WERI-Rb-1 (cell line): ENCODE results near the gene NMRK1.

Experiments used
- DNase-seq: peaks from one replicate; pipeline ENCODE4 v3.0.0-alpha.2; 2020
- H3K27ac ChIP-seq: fragments of 250-450 bp; sonication (Bioruptor Pico); 2 replicates; pipeline ENCODE4 v1.5.1; 2020; ENCODE audit warnings: mild to moderate bottlenecking, moderate library complexity
- H3K27me3 ChIP-seq: fragments of 250-450 bp; sonication (Bioruptor Pico); 2 replicates; pipeline ENCODE4 v1.5.1; 2021; ENCODE audit warnings: mild to moderate bottlenecking, low read depth, moderate library complexity; ENCODE audit not compliant: insufficient read depth, severe bottlenecking
- H3K36me3 ChIP-seq: fragments of 250-450 bp; sonication (Bioruptor Pico); 2 replicates; pipeline ENCODE4 v1.5.1; 2020; ENCODE audit warnings: mild to moderate bottlenecking, moderate library complexity
- H3K4me3 ChIP-seq: 2 replicates; pipeline ENCODE4 v1.5.1; 2011; ENCODE audit warnings: low read depth, mild to moderate bottlenecking, control low read depth, low read length
- H3K9me3 ChIP-seq: fragments of 250-450 bp; sonication (Bioruptor Pico); 2 replicates; pipeline ENCODE4 v1.5.1; 2021; ENCODE audit warnings: mild to moderate bottlenecking, moderate library complexity; ENCODE audit not compliant: severe bottlenecking
- TF ChIP-seq, protein P1 (sequence below): IDR thresholded peaks from 2 replicates; pipeline ENCODE4 v1.5.1; 2011; ENCODE audit warnings: low read depth, mild to moderate bottlenecking, control low read depth, inconsistent platforms, low read length

Gene NMRK1

DNA sequence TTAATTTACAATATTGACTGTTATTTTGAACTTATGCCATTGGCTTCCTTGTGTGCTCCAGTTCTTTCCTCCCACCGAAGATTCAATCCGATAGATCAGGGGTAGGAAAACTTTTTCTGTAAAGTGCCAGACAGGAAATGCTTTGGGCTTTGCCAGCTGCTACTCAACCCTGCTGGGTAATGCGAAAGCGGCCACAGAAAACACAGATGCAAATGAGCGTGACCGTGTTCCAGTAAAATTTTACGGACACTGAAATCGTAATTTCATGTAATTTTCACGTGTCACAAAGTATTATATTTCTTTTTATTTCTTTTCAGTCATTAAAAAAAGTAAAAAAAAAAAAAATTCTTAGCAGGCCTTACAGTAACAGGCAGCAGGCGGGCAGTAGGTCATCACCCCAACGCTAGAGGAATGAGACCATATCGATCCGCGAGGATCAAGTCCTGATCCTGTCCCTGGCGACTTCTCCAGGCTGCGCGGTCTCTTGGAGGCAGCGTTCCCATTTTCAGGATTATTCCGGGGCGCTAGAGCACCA lies 599 bp downstream of the NMRK1 start:
- peak overlapping the region; percentile 71 for H3K27ac ChIP-seq
- DNase-seq: peak; percentile 68
- TF ChIP-seq, protein P1, sequence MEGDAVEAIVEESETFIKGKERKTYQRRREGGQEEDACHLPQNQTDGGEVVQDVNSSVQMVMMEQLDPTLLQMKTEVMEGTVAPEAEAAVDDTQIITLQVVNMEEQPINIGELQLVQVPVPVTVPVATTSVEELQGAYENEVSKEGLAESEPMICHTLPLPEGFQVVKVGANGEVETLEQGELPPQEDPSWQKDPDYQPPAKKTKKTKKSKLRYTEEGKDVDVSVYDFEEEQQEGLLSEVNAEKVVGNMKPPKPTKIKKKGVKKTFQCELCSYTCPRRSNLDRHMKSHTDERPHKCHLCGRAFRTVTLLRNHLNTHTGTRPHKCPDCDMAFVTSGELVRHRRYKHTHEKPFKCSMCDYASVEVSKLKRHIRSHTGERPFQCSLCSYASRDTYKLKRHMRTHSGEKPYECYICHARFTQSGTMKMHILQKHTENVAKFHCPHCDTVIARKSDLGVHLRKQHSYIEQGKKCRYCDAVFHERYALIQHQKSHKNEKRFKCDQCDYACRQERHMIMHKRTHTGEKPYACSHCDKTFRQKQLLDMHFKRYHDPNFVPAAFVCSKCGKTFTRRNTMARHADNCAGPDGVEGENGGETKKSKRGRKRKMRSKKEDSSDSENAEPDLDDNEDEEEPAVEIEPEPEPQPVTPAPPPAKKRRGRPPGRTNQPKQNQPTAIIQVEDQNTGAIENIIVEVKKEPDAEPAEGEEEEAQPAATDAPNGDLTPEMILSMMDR: no peak
- H3K9me3 ChIP-seq: no peaks in the 10 kb centered on the region
- peak overlapping the region; percentile 48 for H3K4me3 ChIP-seq
- no peaks in the 10 kb centered on the region for H3K36me3 ChIP-seq
- no peaks in the 10 kb centered on the region for H3K27me3 ChIP-seq

DNA sequence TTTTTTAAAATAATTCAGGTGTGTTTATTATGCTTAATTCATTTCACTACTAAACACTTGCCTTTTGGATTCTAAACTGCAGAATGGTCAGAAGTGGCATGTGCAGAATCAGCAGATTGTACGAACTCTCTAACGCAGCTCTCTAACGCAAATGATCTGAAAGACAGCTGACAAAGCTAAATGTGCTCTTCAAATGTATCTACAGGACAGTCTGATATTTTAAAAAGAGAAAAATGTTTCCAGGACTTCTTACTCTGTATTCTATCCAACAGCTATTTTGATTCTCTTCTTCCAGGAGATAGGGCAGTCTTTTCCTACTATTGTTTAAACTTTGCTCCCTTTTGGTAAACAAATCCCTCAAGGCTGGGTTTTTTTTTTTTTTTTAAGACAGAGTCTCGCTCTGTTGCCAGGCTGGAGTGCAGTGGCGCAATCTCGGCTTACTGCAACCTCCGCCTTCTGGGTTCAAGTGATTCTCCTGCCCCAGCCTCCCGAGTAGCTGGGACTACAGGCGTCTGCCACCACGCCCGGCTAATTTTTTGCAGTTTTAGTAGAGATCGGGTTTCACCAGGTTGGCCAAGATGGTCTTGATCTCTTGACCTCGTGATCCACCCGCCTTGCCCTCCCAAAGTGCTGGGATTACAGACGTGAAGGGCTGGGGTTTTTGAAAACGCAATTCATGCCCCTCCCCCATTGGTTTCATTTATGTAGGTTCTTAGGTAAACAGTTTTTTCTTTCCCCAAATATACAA lies 1.2 kb downstream of the NMRK1 start:
- H3K27ac ChIP-seq: no peak overlapping the region
- no peaks in the 10 kb centered on the region for H3K27me3 ChIP-seq
- H3K4me3 ChIP-seq: peak overlapping the region; percentile 48
- H3K36me3 ChIP-seq: no peaks in the 10 kb centered on the region
- TF ChIP-seq, protein P1: no peak
- H3K9me3 ChIP-seq: no peaks in the 10 kb centered on the region
- no peak for DNase-seq

DNA sequence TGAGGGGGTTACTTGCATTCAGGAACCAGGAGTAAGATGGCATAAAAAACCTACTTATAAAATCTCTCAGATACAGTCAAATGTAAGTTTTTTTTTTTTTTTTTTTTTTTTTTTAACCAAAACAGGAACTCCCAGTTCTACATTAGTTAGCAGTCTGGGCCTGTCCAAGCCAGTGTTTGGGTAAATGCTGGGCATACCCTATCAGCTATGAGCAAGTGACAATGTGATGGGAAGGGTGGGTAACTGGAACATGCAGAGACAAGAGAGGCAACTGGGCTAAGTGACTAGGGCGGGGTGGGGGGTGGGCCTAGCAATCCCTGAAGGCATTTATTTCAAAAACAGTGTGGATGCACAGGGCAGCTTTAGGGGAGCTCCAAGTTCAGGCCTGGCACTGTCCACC lies 2.3 kb downstream of the NMRK1 start:
- no peaks in the 10 kb centered on the region for H3K9me3 ChIP-seq
- H3K27ac ChIP-seq: no peak overlapping the region
- DNase-seq: no peak
- no peaks in the 10 kb centered on the region for H3K36me3 ChIP-seq
- no peak overlapping the region for H3K4me3 ChIP-seq
- TF ChIP-seq, protein P1: no peak
- no peaks in the 10 kb centered on the region for H3K27me3 ChIP-seq

DNA sequence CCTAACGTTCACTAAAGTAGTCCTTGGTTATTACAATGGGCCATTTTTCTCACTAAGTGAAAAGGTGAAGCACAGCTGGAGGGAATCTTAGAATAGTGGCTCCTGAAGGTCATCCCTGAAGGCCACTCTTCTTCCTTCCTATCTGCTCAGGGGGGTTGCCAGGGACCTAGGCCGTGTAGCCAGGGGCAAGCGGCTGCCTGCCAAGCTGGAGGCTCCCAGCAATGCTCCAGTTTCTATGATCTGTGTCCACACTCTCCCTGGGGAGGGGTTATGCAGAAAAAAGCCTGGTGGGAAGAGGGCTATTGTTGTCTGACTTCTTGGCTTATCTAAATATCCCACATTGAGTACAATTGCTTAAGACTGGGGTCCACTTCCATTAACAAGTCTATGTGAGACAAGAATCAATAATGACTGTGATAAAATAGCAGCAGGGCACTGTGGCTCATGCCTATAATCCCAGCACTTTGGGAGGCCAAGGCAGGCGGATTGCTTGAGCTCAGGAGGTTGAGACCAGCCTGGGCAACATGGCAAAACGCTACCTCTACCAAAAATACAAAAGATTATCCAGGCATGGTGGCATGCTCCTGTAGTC lies 3.8 kb downstream of the NMRK1 start:
- no peaks in the 10 kb centered on the region for H3K36me3 ChIP-seq
- H3K9me3 ChIP-seq: no peaks in the 10 kb centered on the region
- no peak for DNase-seq
- TF ChIP-seq, protein P1: no peak
- H3K27ac ChIP-seq: no peak overlapping the region
- no peak overlapping the region for H3K4me3 ChIP-seq
- no peaks in the 10 kb centered on the region for H3K27me3 ChIP-seq

DNA sequence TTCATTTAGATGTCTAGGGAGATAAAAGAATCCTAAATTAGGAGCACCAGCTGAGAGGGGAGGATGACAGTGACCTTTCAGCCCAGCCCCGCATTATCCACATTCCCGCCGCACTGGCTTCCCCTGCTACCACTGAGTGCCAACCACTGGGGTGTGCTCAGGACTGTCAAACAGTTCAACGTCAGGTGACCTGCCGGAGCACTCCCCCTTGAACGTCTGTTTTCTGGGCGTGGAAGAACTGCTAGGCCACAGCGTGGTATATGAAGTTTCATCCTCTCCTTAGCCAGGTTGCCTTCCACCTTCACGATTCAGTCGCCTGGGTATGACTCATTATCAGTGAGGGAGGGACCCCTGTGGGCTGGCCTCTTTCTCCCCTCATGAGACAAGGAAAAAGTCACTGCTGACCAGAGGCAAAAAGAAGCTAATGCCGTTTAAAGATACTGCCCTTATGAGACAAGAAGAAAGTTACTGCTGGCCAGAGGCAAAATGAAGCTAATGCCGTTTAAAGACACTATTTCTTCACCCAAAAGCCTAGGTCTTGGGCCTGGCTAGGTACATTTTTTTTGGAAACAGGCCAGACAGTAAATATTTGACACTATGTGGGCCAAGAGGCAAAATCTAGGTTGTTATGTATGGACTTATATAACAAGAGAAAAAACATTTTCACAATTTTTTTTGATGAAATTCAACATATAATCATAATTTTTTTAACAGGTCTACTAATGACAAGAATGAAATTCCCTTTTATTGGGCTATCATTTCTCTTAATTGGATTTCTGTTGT lies 4.6 kb downstream of the NMRK1 start:
- no peak for DNase-seq
- no peak overlapping the region for H3K27ac ChIP-seq
- H3K4me3 ChIP-seq: no peak overlapping the region

More for the DNA sequence above, 4.6 kb downstream of the NMRK1 start:
- Histone ChIP-seq H3K27me3 (no peaks in the 10 kb centered on the region), H3K36me3 (no peaks in the 10 kb centered on the region), H3K9me3 (no peaks in the 10 kb centered on the region)
- TF ChIP-seq, protein P1: no peak
